ENCODE data around the gene PON1. TPM values are rescaled to one million over a fixed set of nuclear protein-coding genes. Genes with fewer than 3 reads are reported as not detected.

PON1 gene
- polyA plus RNA-seq, 1 donor (not counting 4 experiments of a cell fraction or from before 2014, with no cell fraction given), result not detected

GRCh38 chr7:95321720-95322119, 2.6 kb downstream of the PON1 start:
- no peaks in the 10 kb centered on the region for H3K79me2 ChIP-seq (ENCODE audit: control insufficient read depth, insufficient read depth, low read length)
- no peak overlapping the region for H2AFZ ChIP-seq (ENCODE audit: control insufficient read depth, low read length)
- no peak for FAIRE-seq
- H3K9ac ChIP-seq (ENCODE audit: control insufficient read depth, extremely low read depth, insufficient read depth, low read length), result no peak overlapping the region
- H3K9me3 ChIP-seq (ENCODE audit: control insufficient read depth, low read depth, low read length), result no peaks in the 10 kb centered on the region
- DNase-seq (ENCODE audit: low read depth, low spot score), result no peak
- H4K20me1 ChIP-seq (ENCODE audit: control insufficient read depth, extremely low read depth, insufficient read depth, low read length), result no peaks in the 10 kb centered on the region
- no peaks in the 10 kb centered on the region for H3K36me3 ChIP-seq (ENCODE audit: control insufficient read depth in 2 of 2, extremely low read depth in 1 of 2, insufficient read depth in 2 of 2, low read length in 2 of 2)
- no peak overlapping the region for H3K27ac ChIP-seq (ENCODE audit: control insufficient read depth, insufficient read depth, low read length)
- H3K4me1 ChIP-seq (ENCODE audit: control insufficient read depth, extremely low read depth, insufficient read depth, low read length), result no peaks in the 10 kb centered on the region
- H3K4me2 ChIP-seq (ENCODE audit: control insufficient read depth, extremely low read depth, insufficient read depth, low read depth, low read length), result no peak overlapping the region
- dilution Hi-C loops (cut with MboI; ENCODE audit: extremely low pct_ligation_motif_present, low sequenced_read_pairs), result no loop called here
- no peaks in the 10 kb centered on the region for H3K9me1 ChIP-seq (ENCODE audit: control insufficient read depth, extremely low read depth, insufficient read depth, low read length)
- peaks cover 12% of the 10 kb centered on the region for H3K27me3 ChIP-seq (ENCODE audit: control insufficient read depth, extremely low read depth, insufficient read depth, low read length)
- TF ChIP-seq CTCF (optimal IDR thresholded peaks at IDR 0.05 in 1 of 3, IDR thresholded peaks at IDR 0.05 in 1 of 3, conservative IDR thresholded peaks at IDR 0.05 in 1 of 3; ENCODE audit: extremely low read depth in 1 of 3, insufficient read depth in 2 of 3, low read length in 3 of 3) (no peak), EZH2 (IDR thresholded peaks at IDR 0.05; ENCODE audit: low read length) (no peak)
- no peak overlapping the region for H3K4me3 ChIP-seq (ENCODE audit: control insufficient read depth in 2 of 3, extremely low read depth in 1 of 3, insufficient read depth in 2 of 3, low read depth in 1 of 3, low read length in 3 of 3)

- Histone ChIP-seq H3K9me3 (ENCODE audit: control insufficient read depth, low read depth, low read length) (no peaks in the 10 kb centered on the region), H3K79me2 (ENCODE audit: control insufficient read depth, insufficient read depth, low read length) (no peaks in the 10 kb centered on the region), H3K9me1 (ENCODE audit: control insufficient read depth, extremely low read depth, insufficient read depth, low read length) (no peaks in the 10 kb centered on the region), H2AFZ (ENCODE audit: control insufficient read depth, low read length) (no peak overlapping the region), H3K9ac (ENCODE audit: control insufficient read depth, extremely low read depth, insufficient read depth, low read length) (no peak overlapping the region), H3K4me3 (ENCODE audit: control insufficient read depth in 2 of 3, extremely low read depth in 1 of 3, insufficient read depth in 2 of 3, low read depth in 1 of 3, low read length in 3 of 3) (no peak overlapping the region), H3K27me3 (ENCODE audit: control insufficient read depth, extremely low read depth, insufficient read depth, low read length) (peaks cover 12% of the 10 kb centered on the region), H3K36me3 (ENCODE audit: control insufficient read depth in 2 of 2, extremely low read depth in 1 of 2, insufficient read depth in 2 of 2, low read length in 2 of 2) (no peaks in the 10 kb centered on the region), H3K27ac (ENCODE audit: control insufficient read depth, insufficient read depth, low read length) (no peak overlapping the region), H3K4me1 (ENCODE audit: control insufficient read depth, extremely low read depth, insufficient read depth, low read length) (no peaks in the 10 kb centered on the region), H4K20me1 (ENCODE audit: control insufficient read depth, extremely low read depth, insufficient read depth, low read length) (no peaks in the 10 kb centered on the region), H3K4me2 (ENCODE audit: control insufficient read depth, extremely low read depth, insufficient read depth, low read depth, low read length) (no peak overlapping the region)
- no peak for TF ChIP-seq CTCF (optimal IDR thresholded peaks at IDR 0.05 in 1 of 3, IDR thresholded peaks at IDR 0.05 in 1 of 3, conservative IDR thresholded peaks at IDR 0.05 in 1 of 3; ENCODE audit: extremely low read depth in 1 of 3, insufficient read depth in 2 of 3, low read length in 3 of 3)
- no peak for TF ChIP-seq EZH2 (IDR thresholded peaks at IDR 0.05; ENCODE audit: low read length)
- DNase-seq (ENCODE audit: low read depth, low spot score) (no peak), FAIRE-seq (no peak)
- dilution Hi-C loops (cut with MboI; ENCODE audit: extremely low pct_ligation_motif_present, low sequenced_read_pairs), result no loop called here
Measured at GRCh38 chr7:95320651-95321050, 3.7 kb downstream of the PON1 start.

Measured in keratinocyte (primary cell).